Lower leg skin (tissue), 4 donors: ENCODE data around the gene QRICH2. TPM values are rescaled to one million over a fixed set of nuclear protein-coding genes. Genes with fewer than 3 reads are reported as not detected.
"Not testable (repeated sequence)": the region's sequence is repeated elsewhere in the genome, so short reads cannot be mapped to it uniquely, and the experiment has no call there.

ENCODE experiments used
- DNase-seq, 2 donors: peaks; one replicate each; pipeline ENCODE4 v3.0.0-alpha.2; 2019; ENCODE audit warnings: low spot score in 2 of 2
- H3K4me3 ChIP-seq: fragments of 200-600 bp; sonication (generic); 2 replicates; pipeline ENCODE4 v1.5.1; 2017; ENCODE audit warnings: mild to moderate bottlenecking, low read depth; ENCODE audit not compliant: poor library complexity, severe bottlenecking
- POLR2A ChIP-seq, 2 donors: fragments of 450-650 bp; IDR thresholded peaks; one replicate each; pipeline ENCODE4 v1.6.1; 2016 to 2017; ENCODE audit warnings: antibody characterized with exemption in 2 of 2, mild to moderate bottlenecking in 1 of 2, moderate library complexity in 1 of 2
- whole genome bisulfite sequencing, 2 donors: methylation state at CpG; one replicate each; pipeline ENCODE4 v1.1.5; 2018; 5-methylcytosine and 5-hydroxymethylcytosine counted together
- intact Hi-C: fragments of 100-400 bp; cut with DNase I; formaldehyde crosslinking; loops from one replicate; pipeline ENCODE4 v1.15.0; 2023; ENCODE audit warnings: low total_unique reads
- total RNA-seq, 4 donors: library from RNA; depleted of rRNA; stranded (reverse); fragments of >200 nt; gene quantifications; one replicate each; pipeline ENCODE4 v1.1.0, GENCODE V29; 2016
- TF ChIP-seq, protein P1 (sequence below), 3 donors: fragments of 450-650 bp; IDR thresholded peaks; one replicate each; pipeline ENCODE4 v1.5.1; 2016; ENCODE audit warnings: antibody characterized with exemption in 3 of 3, mild to moderate bottlenecking in 3 of 3, moderate library complexity in 2 of 3

QRICH2 gene
- total RNA-seq, 4 donors from 2014 or later: 0.88 to 3.3 (median 1.8) TPM

DNA sequence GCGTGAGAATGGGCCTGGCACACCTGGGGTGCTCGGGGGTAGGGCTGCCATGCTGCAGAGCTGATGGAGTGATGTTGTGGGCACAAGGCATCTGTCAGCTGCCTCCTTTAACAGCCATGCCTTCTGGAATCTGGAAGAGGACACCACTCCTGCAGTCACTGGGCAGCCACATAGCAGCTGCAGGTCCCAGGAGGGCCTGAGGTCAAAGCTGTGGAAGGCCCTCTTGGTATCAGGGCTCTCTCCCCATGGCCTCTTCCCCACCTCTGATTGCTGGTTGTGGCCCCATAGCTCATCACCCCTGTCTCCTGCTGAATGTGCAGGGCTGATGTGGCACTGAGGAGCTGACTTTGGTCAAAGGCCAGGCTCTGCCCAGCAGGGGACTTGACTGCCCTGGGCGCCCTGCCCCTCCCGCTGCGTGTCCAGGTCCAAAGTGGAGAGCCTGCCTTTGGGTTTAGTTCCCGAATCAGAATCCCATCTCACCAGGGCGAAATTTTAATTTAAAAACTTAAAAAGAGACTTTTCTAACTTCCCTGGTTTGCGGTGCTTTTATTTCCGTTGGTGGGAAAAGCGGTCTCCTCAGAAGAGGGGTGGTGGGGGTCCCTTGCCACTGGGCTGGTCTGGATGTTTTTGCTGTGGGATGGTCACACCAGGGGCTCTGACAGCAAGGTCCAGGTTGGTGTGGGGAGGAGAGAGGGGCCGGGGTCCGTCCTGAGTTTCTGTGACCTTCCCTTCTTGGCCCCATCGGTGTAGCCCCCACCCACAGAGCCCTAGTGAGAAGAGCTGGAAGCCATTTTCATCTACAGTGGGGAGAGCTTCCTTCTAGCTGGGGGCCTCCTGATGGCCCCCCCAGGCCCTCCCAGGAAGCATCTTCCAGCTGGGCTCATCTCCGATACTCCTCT, 37.1 kb downstream of the QRICH2 start:
- no peak overlapping the region for H3K4me3 ChIP-seq
- WGBS, 2 donors: 86% methylated on average over 13 to 14 of the region's 14 CpGs
- intact Hi-C loops: no loop called here
- DNase-seq: no peak
- TF ChIP-seq, protein P1, sequence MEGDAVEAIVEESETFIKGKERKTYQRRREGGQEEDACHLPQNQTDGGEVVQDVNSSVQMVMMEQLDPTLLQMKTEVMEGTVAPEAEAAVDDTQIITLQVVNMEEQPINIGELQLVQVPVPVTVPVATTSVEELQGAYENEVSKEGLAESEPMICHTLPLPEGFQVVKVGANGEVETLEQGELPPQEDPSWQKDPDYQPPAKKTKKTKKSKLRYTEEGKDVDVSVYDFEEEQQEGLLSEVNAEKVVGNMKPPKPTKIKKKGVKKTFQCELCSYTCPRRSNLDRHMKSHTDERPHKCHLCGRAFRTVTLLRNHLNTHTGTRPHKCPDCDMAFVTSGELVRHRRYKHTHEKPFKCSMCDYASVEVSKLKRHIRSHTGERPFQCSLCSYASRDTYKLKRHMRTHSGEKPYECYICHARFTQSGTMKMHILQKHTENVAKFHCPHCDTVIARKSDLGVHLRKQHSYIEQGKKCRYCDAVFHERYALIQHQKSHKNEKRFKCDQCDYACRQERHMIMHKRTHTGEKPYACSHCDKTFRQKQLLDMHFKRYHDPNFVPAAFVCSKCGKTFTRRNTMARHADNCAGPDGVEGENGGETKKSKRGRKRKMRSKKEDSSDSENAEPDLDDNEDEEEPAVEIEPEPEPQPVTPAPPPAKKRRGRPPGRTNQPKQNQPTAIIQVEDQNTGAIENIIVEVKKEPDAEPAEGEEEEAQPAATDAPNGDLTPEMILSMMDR (IDR thresholded peaks at IDR 0.05): no peak
- TF ChIP-seq POLR2A (IDR thresholded peaks at IDR 0.05): no peak

DNA sequence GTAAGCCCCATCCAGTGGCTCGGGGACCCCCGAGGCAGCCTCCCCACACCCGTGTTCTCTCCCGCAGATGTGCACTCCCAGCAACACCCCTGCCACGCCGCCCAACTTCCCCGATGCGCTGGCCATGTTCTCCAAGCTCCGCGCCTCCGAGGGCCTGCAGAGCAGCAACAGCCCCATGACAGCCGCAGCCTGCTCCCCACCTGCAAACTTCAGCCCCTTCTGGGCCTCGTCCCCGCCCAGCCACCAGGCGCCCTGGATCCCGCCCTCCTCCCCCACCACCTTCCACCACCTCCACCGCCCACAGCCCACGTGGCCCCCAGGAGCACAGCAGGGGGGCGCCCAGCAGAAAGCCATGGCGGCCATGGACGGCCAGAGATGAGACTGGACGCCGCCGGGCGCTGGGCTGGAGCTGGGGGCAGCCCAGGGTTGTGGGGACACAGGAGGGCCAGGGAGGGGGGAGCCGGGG, 37.9 kb downstream of the QRICH2 start:
- intact Hi-C loops: no loop called here
- whole genome bisulfite sequencing, 2 donors: 87 to 89% methylated on average over 24 to 26 of the region's 26 CpGs
- DNase-seq: peak in 1 of 2 donors; percentile 87
- no peak overlapping the region for H3K4me3 ChIP-seq
- TF ChIP-seq POLR2A (IDR thresholded peaks at IDR 0.05): no peak
- TF ChIP-seq, protein P1 (IDR thresholded peaks at IDR 0.05): no peak

DNA sequence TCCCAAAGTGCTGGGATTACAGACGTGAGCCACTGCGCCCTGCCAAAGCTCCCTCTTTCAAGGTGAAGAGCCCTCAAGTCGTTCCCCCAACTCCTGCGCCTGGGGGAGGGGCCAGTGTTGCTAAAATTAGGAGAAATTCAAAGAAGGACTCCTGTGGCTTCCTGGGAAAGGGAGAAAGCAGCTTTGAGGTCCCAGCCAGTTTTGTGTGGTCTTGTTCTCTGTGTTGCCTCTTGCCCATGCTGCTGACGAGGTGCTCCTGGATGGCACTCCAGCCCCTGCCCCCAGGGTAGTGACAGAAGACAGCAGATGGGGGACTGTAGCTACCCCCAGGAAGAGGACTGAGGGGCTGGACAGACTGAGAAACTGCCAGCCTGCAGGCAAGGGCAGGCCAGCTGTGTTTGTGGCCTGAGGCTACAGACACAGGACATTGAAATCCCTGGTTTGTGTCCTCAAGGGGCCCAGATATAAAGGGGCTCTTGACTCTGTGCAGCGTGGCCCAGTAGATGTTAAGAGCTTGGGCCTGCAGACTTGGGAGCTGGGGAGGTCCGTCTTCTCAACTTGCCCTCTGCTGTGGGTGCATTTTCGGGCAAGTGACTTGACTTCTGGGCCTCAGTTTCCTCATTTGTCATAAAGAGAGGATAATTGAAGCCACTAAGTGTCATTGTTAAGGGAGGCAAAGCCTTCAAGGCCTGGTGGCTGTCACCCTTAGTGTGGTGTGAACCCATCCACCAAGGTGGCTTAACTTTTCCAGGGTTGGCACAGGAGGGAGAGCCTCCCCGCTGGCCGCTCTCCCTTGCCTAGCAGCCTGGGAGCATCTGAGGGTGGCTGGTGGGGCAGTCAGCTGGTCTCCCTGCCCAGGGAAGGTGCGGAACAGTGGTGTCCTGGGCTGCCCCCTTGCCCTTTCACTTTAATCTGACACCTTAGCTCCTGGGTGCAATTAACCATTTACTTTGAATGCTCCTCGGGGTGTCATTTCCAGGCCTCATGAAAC, 38.8 kb downstream of the QRICH2 start:
- intact Hi-C loops: no loop called here
- no peak for DNase-seq
- no peak overlapping the region for H3K4me3 ChIP-seq
- TF ChIP-seq POLR2A (IDR thresholded peaks at IDR 0.05): no peak
- TF ChIP-seq, protein P1 (IDR thresholded peaks at IDR 0.05): no peak
- WGBS, 2 donors: 74 to 80% methylated on average over 12 of the region's 12 CpGs

DNA sequence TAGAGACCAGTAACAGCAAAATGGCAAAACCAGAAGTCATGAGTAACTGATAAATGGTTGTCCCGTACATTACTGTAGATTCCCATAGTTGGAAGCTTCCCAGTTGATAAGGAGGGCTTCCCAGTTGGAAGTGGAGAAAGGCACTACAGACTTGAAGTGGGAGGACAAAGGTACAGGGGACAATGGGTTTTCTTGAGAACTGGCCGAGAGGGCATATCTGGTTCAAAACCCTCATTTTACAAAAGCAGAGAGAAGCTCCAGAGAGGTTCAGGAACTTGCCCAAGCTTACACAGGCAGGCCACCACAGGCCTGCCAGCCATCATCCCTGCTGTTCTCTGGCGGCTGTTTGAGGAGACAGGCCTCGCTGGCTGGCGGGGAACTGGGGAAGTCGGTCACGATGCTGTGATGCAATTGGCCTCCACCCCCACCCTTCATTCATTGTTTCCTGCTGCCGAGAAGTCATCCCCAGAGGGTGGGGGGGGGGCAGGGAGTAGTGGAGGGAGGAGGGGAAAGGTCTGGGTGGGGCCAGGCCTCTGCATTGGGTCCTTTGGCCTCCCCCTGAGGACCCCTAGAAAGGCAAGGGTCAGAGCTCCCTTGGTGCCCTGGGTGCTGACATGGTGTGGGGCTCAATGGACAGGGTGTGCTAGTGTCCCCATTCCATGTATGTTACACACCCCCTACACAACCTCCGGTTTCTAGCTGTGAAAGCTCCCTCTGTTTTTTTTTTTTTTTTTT, 39.9 kb downstream of the QRICH2 start:
- no peak overlapping the region for H3K4me3 ChIP-seq
- TF ChIP-seq, protein P1 (IDR thresholded peaks at IDR 0.05): no peak
- TF ChIP-seq POLR2A (IDR thresholded peaks at IDR 0.05): no peak
- peak; percentile 86 to 97 for DNase-seq
- intact Hi-C loops: no loop called here
- WGBS, 2 donors: 10 to 12% methylated on average over 9 of the region's 9 CpGs

DNA sequence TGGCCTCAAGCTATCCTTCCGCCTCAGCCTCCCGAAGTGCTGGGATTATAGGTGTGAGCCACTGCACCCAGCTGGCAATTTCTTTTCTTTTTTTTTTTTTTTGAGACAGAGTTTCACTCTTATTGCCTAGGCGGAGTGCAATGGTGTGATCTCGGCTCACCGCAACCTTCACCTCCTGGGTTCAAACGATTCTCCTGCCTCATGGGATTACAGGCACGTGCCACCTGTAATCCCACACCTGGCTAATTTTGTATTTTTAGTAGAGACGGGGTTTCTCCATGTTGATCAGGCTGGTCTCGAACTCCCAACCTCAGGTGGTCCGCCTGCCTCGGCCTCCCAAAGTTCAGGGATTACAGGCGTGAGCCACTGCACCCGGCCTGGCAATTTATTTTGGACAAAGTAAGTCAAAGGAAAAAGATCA, 40.5 kb downstream of the QRICH2 start:
- DNase-seq, H3K4me3 ChIP-seq, intact Hi-C loops: not testable (repeated sequence)
- 81 to 82% methylated on average over 13 of the region's 13 CpGs for WGBS, 2 donors
